GM18517 (cell line): ENCODE measurements around the gene TPBGL.
"Not testable (repeated sequence)": the region's sequence is repeated elsewhere in the genome, so short reads cannot be mapped to it uniquely, and the experiment has no call there.

Source experiments
- ATAC-seq: cut with Tn5 transposase; IDR thresholded peaks from one replicate; pipeline ENCODE4 v1.9.1; 2021; ENCODE audit warnings: mild to moderate bottlenecking, moderate library complexity; ENCODE audit not compliant: unreplicated experiment

The TPBGL gene

DNA sequence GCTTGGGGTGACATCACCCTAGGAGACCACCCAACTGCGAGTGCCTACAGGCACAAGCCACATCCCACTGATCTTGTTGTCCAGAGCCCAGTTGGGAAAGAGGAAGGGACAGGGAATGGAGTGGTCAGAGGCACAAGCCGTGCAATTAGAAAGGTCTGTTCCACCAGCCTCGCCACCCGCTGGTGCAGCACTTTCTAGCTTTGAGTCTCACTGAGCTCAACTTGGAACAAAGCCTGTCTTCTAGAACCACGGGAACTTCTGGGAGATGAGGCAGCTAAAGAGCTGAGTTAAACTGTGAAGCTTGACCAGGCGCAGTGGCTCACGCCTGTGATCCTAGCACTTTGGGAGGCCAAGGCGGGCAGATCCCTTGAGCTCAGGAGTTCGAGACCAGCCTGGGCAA, 29.3 kb downstream of the TPBGL start:
- no peak for ATAC-seq

DNA sequence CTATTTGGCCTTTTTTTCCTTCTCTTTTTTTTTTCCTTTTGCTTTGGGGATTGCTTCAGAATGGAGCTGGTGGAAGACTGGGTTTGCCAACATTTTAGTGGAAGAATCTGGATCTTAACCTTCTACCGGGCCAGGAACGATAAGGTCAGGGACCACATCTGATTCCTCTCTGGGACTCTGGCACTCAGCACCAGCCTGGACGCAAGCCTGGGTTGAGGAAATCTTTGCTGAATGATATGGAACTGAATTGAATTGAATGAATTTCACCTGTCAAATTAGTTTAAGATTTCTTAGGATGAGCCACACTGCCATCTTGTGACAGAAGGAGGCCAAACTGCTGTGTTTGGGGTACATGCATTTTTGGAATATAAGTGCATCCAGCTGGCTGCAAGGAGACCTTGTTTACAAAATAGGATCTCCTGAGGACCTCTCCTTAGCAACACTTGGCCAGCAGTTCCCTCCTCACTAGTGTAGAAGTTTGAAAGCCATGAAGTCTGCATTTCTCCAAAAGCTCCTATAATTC, 30.4 kb downstream of the TPBGL start:
- no peak for ATAC-seq

DNA sequence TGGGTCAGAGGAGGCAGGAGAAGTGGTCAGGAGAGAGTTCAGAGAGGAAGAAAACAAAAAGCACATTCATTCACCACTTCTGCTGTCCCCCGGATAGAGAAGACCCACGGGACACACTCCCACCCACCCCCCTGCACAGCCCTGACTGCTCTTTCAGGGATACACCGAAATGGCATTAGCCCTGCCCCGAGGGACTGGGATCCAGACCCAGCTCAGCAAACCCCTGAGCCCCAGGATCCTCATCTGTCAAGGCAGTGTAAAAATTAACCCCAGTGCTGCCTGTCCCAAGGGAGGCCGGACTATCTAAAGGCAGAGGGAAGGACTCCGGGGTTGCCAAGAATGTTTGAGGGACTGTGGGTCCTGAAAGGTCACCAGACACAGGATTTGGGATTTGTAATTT, 31.2 kb downstream of the TPBGL start:
- ATAC-seq, result no peak

DNA sequence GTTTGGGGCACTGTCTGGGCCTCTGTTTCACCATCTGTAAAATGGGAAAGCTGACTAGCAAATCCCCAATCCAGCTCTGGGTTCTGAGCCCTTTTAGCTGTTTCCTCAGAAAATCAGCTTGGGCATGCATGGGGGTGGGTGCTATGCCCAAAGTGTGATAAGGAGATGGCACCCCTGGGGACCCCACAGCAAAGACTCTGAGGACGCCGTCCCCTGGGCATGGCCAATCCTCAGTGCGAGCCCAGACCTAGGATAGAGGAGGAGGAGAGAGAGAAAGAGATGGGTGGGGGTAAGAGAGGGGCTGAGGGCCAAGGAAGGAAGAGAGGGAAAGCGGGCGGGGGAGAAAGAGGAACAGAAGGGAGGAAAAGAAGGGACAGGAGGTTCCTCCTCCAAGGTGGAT, 31.8 kb downstream of the TPBGL start:
- ATAC-seq, result no peak

DNA sequence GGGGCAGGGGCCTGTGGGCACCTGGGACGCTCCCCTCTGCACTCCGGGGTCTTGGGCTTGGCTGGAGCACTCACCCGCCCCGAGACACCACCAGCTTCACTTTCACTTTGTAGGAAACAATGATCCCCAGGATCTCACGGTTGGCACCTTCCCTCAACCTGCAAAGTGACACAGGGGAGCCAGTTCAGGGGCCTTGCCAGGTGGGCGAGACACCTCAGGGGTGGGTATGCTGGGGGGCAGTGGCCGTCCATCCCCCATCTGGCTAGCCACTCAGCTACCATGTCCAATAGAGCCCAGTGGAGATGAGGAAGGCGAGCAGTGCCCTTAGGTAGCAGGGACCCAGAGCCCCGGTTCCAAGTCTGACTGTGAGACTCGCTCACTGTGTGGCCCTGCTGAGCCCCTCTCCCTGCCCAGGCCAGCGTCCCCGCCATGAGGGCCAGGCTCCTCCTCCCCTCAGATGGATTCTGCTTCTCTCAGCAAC, 32.3 kb downstream of the TPBGL start:
- ATAC-seq, result no peak

DNA sequence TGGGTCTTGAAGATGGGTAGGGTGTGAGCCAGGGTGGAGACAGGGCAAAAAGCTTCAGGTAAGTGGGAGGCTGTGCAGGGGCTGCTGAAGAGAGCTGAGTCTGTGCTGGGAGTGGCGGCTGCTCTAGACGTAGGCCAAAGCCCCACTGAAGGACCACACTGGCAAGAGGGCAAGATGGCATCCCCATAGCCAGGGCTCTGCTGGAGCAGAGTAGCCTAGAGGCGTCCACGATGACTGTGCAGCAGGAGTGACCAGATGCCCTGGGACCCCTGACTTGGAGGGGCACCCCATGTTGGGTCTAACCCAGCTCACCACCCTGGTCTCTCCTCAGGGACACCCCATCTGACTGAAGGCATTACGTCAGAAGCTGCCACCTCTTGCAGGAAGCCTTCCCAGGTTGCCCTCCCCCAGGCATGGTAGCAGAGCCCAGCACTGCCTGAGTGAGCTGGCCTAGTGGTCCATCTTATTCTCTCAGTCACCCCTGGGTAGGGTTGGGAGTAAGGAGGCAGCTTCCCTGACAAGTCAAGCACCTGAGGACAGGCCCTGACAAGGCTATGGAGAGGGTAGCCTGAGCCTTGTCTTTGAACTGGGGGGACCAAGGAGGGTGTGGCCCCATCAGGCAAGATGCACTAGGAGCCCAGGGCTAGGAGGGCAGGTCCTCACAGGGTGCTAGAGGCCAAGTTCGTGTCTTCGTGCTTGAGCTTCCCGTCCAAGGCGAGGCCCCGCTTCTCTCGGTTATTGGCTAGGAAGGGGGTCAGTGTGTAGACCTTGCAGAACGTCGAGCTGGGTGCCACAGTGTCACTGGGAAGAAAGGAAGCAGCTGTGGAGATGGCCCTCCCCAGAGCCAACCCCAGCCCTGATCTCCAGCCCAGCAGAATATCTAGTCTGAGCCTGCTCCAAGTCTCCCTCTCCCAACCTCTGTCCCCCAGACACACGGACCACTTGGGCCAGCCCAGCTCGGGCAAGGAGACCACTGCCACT, 33.1 kb downstream of the TPBGL start:
- ATAC-seq, result no peak

DNA sequence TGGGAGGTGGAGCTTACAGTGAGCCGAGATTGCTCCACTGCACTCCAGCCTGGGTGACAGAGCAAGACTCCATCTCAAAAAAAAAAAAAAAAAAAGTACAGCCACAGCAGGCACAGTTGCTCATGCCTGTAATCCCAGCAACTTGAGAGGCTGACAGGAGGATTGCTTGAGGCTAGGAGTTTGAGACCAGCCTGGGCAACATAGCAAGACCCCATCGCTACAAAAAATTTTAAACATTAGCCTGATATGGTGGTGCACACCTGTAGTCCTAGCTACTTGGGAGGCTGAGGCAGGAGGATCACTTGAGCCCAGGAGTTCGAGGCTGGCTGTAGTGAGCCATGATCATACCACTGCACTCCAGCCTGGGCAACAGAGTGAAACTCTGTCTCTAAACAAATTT, 34.1 kb downstream of the TPBGL start:
- ATAC-seq, result not testable (repeated sequence)

DNA sequence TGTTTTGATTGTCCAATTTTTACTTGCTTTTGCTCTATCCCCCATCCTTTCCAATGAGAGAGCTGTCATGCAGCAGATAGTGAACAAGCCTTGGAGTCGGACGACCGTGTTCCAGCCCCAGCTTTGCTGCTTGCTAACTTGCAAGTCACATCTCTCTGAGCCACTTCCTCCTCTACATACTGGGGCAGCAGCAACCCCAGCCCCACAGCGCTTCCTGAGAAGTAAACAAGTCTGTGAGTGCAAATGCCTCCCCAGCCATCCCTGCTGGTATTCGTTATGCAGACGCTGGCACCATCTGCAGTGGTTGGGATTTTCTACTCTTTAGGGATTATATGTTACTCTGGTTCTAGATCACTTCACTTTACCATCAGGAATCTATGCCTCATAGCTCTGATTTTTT, 35.0 kb downstream of the TPBGL start:
- ATAC-seq, result no peak

DNA sequence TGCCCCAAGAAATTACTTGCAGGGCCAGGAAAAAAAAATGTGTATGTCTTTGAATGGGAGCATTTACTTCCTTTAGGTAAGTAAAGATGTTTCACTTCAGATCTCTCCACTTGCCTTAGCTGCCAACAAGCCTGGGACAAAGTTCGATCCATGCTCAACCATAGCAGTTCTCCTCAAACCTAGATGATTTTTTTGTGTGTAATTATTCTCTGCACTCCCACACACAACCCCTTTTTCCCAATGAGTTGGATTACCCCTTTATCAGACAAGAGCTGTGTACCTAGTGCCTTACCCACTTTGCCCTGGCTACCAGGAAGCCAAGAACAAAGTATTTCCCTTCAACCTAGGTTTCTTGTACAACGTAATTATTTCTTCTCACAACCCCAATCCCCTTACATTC, 35.6 kb downstream of the TPBGL start:
- no peak for ATAC-seq

DNA sequence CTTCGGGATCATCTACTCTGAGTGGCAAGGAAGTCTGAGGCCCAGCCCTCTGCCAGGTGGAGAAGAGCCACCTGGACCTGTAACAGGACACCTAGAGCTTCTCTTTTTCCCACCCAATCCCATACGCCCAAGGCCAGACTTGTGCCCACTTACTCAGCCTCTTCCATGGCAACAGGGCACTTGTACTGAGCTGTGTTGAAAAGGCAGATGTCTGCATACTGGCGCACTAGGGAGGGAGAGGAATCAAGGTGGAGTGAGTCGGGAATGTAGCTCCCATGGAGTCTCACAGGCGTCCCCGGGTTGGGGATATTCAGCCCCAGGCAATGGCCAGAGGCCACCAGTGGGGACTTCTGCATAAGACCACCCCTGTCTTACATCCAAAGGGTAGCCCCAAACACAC, 36.1 kb downstream of the TPBGL start:
- no peak for ATAC-seq

DNA sequence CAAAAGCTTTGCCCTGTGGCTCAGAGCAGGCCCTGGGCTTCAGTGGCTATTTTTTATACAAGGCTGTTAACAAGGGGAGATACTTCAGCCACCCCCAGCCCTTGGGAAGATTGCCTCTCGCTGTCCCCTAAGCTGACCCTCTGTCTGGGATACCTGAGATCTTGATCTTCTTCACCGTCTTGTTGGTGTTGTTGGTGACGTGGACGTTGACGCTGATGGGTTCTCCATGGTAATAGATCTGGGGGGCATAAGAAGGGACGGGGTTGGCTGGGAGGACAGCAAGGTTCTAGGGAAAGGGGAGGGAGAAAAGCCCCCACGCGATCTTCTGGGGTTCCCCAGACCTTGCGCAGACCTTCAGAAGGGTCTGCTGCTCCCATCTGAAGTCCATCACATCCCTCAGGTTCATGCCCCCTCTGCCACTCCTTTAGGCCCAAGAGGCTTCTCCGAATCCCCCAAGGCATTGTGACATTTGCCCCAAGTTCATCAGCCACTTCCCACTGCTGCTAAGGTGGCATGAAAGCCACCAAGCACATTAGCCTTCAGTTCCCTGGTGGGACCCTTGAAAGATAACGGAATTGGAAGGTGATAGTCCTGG, 36.7 kb downstream of the TPBGL start:
- no peak for ATAC-seq

DNA sequence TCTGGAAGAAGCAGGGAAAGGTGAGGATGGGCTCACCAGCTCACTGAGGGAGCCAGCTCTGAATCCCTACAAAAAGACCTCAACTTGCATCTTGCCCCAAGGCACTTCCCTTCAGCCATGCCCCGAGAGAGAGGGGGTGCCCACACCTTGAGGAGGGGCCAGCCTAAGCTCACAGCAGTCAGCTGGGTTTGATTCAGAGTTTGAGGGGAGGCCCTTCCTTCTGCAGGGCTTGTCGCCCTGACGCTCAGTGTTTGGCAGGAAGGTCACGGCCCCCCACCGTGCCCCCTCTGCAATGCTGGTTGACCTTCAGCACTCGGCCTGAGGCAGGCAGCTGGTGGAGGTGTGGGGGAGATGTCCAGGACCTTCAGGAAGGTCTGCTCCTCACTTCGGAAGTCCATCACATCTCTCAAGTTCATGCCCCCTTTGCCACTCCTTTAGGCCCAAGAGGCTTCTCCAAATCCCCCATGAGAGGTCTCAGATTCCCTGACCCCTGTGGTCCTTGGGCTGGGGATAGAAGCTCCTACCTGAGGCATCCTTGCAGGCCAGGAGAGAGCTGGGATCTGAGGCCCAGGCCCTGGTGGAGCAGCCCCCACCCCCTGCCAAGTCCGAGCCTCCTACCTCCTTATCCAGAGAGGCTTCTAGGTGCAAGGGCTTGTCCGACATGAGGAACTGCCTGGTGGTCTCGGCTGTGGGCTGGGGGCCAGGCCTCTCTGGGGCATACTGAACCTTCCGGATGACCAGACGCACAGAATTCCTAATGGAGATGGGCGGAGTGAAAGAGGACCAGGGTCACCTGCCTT, 37.6 kb downstream of the TPBGL start:
- no peak for ATAC-seq

DNA sequence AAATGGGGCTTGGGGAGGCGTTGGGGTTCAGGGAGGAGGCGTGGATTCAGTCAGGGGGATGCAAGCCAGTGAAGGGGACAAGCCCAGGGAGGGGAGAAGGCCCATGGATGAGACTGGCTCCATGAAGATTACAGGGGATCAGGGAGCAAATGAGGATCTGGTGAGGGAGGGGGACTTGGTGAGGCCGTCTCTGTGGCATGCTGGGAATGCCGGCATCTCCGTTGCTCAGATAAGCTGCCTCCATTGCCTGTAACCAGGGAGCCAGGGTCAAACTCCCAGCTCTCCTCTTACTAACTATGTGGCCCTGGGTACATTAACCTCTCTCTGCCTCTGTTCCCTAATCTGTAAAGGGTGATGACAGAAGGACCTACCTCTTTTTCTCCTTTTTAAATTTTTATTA, 38.7 kb downstream of the TPBGL start:
- no peak for ATAC-seq

DNA sequence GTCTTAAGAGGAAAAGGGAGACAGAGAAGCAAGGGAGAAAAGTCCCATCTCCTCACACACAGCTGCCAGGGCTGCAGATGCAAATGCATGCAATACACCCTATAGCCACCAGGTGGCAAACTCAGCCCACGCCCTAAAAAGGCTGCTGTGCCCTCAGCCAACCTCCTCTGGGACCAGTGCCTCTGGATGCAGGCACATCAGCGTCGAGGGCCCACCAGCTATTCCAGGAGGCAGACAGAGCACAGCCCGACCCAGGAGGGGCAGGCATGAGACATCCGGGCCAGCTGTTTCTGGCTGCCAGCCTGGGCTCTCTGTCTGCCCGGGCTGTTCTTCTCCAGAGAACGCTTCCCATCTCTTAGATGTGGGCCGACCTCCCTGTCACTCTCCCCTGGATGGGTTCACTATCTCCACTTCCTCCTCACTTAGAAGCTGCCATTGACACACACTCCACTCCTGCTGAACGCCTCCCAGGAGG, 39.7 kb downstream of the TPBGL start:
- no peak for ATAC-seq

DNA sequence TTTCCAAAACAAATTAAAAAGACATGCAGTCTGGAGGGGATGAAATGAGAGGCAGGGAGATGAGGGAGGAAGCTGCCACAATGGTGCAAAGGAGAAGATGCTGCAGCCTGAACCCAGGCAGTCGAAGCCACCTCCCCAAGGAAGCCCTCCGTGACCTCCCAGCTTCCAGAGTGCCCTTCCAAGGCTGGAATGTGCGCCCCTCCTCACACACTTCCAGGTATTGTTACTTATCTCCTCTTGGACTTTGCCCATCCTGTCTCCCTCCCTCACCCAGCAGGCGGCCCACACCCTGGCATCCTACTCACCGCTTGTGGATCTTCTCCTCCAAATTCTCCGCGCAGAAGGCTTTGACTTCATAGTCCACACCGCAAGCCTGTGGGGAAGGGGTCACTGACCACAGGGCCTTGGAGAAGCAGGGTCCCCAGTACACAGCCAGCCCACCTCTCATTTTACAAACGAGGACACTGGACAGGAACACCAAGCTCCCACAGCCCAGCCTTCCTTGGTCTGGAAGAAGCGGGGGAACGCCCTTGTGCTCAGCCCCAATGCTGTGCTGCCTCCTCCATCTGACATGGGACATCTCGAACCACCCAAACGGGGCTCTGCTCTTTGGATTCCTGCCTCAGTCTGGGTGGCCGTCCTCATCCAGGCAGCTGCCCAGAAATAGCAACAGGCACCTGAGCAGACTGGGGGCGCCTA, 40.3 kb downstream of the TPBGL start:
- no peak for ATAC-seq

DNA sequence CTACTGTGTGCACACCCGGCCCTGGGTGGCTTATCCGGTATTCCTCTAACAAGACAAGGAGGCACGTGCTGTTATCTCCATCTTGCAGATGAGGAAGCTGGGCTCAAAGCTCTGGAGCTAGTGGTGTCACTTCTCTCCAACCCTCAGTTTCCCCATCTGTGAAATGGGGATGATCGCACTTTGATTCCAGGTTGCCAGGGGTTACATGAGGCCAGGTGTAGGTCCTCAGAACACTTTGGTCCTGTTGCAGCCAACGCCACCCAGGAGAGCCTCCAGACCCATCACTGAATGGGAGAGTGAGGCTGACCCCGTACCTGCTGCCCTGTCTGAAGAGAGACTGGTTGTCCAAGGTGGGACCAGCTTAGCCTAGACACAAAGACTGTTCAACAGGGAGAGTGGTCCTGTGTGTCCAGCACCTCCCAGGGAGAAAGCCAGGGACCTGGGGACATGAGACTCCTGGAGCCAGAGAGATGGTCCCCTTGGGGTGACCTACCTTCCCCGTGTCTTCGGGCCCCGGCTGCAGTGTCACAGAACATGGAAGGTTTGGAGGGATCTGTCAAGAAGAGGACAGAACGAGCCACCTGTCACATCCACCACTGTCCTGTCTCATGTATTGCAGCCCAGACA, 41.0 kb downstream of the TPBGL start:
- ATAC-seq, result no peak

DNA sequence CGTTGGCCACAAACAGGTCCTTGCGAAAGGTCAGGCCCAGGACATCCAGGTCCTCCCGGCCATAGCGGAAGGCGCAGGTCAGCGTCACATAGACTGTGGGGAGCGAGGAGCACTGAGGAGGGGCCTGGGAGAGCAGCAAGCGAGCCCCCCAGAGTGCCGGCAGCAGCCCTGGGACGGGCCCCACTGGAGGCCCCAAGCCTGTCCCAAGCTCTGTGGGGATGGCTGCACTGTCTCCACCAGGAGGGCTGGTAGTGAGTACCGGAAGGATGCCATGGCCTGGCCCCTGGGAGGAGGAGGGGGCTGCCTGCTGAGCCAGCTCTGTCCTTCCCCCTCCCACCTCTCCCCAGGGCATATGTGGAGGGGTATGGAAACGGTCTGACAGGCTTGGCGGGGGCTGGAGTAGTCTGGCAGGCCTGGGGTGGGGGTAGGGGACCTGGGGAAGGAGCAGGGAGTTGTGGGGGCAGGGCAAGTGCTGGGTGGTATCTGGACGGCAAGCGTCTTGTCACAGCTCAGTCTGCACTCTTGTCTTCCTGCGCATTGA, 42.9 kb downstream of the TPBGL start:
- ATAC-seq, result no peak

DNA sequence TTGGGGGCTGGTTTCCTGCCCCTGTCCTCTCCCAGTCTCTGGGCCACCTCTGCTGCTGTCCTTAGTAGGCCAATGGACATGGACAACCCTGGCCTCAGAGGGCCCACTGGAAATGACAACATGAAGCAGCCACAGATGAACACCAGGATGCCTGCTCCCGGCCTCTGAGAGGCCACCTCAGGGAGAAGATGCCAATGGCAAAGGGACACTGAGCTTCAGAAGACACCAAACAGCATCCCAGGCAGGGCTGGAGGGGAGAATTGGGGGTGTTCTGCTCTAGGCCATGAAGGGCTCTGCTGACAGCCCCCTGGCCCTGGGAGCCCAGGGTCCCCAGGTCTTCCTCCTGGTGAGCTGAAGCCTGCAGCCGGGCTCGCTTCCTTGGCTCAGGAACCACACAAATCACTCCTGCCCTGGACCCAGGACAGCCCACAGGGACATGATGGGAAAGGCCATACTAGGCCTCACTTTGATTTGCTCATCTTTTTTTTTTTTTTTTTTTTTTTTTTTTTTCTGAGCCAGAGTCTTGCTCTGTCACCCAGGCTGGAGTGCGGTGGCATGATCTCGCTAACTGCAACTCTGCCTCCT, 45.3 kb downstream of the TPBGL start:
- no peak for ATAC-seq

DNA sequence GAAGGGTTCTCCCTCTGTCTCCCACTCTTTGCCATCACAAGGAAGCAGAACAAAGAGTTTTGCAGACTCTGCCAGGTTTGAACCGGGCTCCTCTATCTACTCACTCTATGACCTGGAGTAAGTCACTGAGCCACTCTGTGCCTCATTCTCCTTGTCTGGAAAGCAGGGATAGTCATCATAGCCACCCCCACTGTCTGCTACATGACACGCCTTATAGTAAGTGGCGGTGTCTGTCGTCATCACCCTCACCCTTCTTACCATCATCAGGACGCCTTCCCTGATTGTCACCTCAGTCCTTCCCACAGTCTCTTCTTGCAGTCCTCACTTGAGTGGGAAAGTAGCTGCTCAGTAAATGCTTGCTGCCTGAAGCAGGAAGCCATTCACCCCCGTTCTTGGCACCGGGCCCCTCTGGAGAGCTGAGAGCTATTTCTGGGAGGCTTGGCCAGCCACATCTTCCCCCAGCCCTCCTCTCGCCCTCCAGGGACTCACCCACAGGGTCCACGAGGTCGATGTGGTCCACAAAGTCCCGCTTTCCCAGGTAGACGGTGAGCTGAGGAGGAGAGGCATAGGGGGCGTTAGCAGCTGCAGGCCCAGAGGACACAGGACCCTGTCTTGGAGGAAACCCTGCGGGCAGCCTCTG, 46.4 kb downstream of the TPBGL start:
- ATAC-seq, result no peak
